Measurements from ENCODE around the gene FBXO33. TPM values are rescaled to one million over a fixed set of nuclear protein-coding genes. Genes with fewer than 3 reads are reported as not detected.

Gene FBXO33
- total and polyA plus RNA-seq, 2 of the 8 experiments (the other 6 are each of a cell fraction or from before 2014, with no cell fraction given) = 4.7 to 11.5 TPM

DNA sequence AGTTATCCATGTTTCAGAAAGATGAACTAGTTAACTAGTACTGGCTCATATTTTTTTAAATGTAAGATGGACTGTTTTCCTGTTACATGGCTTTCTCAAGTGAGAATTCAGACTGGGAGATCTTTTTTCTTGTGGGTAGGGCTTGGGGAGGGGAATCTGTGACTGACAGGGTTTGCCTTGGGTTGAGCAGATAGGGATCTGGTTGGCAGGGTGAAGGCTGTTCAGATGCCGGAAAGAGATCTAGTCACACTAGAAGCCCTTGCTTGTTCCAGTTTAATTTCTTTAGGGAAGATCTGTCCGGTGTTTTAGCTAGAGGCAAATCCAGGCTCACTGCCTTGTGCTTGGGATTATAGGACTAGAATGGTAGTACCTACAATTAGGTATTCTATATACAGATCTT is 63.2 kb downstream of the FBXO33 start (continued):
- TF ChIP-seq CHD2 (IDR thresholded peaks at IDR 0.05; ENCODE audit: low read length) = no peak
- no peak for TF ChIP-seq JUN (IDR thresholded peaks at IDR 0.05; ENCODE audit: low read depth, low read length)
- TF ChIP-seq BRCA1 (IDR thresholded peaks at IDR 0.05; ENCODE audit: low read depth, low read length) = no peak
- TF ChIP-seq SUZ12 (IDR thresholded peaks at IDR 0.05; ENCODE audit: low read length) = no peak
- TF ChIP-seq, protein P1, sequence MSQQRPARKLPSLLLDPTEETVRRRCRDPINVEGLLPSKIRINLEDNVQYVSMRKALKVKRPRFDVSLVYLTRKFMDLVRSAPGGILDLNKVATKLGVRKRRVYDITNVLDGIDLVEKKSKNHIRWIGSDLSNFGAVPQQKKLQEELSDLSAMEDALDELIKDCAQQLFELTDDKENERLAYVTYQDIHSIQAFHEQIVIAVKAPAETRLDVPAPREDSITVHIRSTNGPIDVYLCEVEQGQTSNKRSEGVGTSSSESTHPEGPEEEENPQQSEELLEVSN (IDR thresholded peaks at IDR 0.05) = no peak

Data from H1 (cell line).